HL-60 (cell line): ENCODE measurements around the gene GBGT1.

ENCODE experiments used
- GABPA ChIP-seq: IDR thresholded peaks from 2 replicates; pipeline ENCODE4 v1.6.1; 2012; ENCODE audit warnings: low read depth
- POLR2AphosphoS5 ChIP-seq: IDR thresholded peaks from 2 replicates; pipeline ENCODE4 v1.6.1; 2012; ENCODE audit warnings: low read depth
- TF ChIP-seq, protein P1 (sequence below): IDR thresholded peaks from one replicate; pipeline ENCODE4 v1.5.1; 2011; ENCODE audit warnings: low read length, control low read depth, inconsistent platforms; ENCODE audit not compliant: insufficient read depth

DNA sequence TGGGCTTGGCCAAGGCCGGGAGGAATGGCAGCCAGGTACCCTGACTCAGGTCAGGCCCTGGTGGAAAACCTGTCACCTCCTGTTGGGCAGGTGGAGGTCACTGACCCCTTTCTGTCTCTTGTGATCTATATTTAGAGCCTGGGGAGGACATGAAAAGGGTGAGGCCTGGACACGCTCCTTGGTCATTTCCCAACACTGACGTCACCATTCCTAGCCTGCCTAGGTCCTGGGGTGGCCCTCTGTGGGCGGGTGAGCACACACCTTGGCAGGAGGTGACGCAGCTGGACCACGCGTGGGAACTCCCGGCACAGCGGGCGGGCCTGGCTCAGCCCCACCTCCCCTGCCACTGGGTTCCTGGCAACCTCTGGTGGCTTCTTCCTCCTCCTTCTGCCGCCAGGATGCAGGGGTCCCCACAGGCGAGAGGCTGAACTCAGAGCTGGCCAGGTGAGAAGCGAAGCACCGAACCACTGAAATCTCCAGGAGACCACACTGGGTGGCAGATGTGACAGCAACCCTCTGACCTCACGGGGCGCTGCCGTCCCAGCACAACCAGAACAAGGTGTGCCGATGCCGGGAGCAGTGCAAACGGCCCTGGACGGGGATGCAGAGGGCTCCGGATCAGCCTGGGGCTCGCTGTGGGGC is 36.3 kb downstream of the GBGT1 start:
- TF ChIP-seq POLR2AphosphoS5, result no peak
- TF ChIP-seq, protein P1, sequence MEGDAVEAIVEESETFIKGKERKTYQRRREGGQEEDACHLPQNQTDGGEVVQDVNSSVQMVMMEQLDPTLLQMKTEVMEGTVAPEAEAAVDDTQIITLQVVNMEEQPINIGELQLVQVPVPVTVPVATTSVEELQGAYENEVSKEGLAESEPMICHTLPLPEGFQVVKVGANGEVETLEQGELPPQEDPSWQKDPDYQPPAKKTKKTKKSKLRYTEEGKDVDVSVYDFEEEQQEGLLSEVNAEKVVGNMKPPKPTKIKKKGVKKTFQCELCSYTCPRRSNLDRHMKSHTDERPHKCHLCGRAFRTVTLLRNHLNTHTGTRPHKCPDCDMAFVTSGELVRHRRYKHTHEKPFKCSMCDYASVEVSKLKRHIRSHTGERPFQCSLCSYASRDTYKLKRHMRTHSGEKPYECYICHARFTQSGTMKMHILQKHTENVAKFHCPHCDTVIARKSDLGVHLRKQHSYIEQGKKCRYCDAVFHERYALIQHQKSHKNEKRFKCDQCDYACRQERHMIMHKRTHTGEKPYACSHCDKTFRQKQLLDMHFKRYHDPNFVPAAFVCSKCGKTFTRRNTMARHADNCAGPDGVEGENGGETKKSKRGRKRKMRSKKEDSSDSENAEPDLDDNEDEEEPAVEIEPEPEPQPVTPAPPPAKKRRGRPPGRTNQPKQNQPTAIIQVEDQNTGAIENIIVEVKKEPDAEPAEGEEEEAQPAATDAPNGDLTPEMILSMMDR, result no peak
- TF ChIP-seq GABPA, result no peak
